Liver (tissue), 9 donors: ENCODE measurements around the gene EXOC6B. TPM values are rescaled to one million over a fixed set of nuclear protein-coding genes. Genes with fewer than 3 reads are reported as not detected.

Experiments
- DNase-seq: peaks from one replicate; pipeline ENCODE4 v3.0.0-alpha.2; 2017; ENCODE audit warnings: low spot score
- H3K27ac ChIP-seq, 2 donors: one replicate each; pipeline ENCODE4 v1.7.0; 2013; ENCODE audit warnings: inconsistent platforms in 2 of 2, low read length in 2 of 2, control low read depth in 1 of 2, low read depth in 1 of 2, mild to moderate bottlenecking in 1 of 2
- H3K27me3 ChIP-seq, 4 donors: one replicate each; pipeline versions ENCODE4 v1.6.1 to v1.7.0; 2013; ENCODE audit warnings: low read length in 3 of 4, inconsistent platforms in 1 of 4, mild to moderate bottlenecking in 1 of 4, moderate library complexity in 1 of 4; ENCODE audit not compliant: control insufficient read depth in 4 of 4, insufficient read depth in 4 of 4
- H3K36me3 ChIP-seq, 4 donors: one replicate each; pipeline versions ENCODE4 v1.6.1 to v1.7.0; 2013; ENCODE audit warnings: low read length in 3 of 4, mild to moderate bottlenecking in 3 of 4, low read depth in 1 of 4, moderate library complexity in 1 of 4; ENCODE audit not compliant: control insufficient read depth in 4 of 4, insufficient read depth in 3 of 4
- H3K4me1 ChIP-seq, 4 donors: one replicate each; pipeline versions ENCODE4 v1.6.1 to v1.7.0; 2013; ENCODE audit warnings: low read length in 3 of 4, mild to moderate bottlenecking in 3 of 4, moderate library complexity in 1 of 4; ENCODE audit not compliant: control insufficient read depth in 4 of 4, insufficient read depth in 4 of 4
- H3K4me3 ChIP-seq, 3 donors: one replicate each; pipeline versions ENCODE4 v1.6.1 to v1.7.0; 2013; ENCODE audit warnings: low read length in 3 of 3, control low read depth in 1 of 3, low read depth in 1 of 3, mild to moderate bottlenecking in 1 of 3
- H3K9ac ChIP-seq, 2 donors: one replicate each; pipeline ENCODE4 v1.7.0; 2013; ENCODE audit warnings: low read length in 2 of 2, mild to moderate bottlenecking in 2 of 2, moderate library complexity in 2 of 2, control low read depth in 1 of 2, low read depth in 1 of 2
- H3K9me3 ChIP-seq, 4 donors: one replicate each; pipeline versions ENCODE4 v1.6.1 to v1.7.0; 2013; ENCODE audit warnings: low read length in 3 of 4; ENCODE audit not compliant: control insufficient read depth in 4 of 4
- FOXA1 ChIP-seq: IDR thresholded peaks from 2 replicates; pipeline ENCODE4 v1.6.1; 2016; ENCODE audit warnings: antibody characterized with exemption
- FOXA2 ChIP-seq: IDR thresholded peaks from 2 replicates; pipeline ENCODE4 v1.6.1; 2016; ENCODE audit warnings: antibody characterized with exemption
- GABPA ChIP-seq, 2 donors: IDR thresholded peaks in 1 of 2; conservative IDR thresholded peaks in 1 of 2; 2 replicates each; pipeline ENCODE4 v1.6.1; 2016; ENCODE audit warnings: antibody characterized with exemption in 2 of 2, mild to moderate bottlenecking in 1 of 2, moderate library complexity in 1 of 2
- JUND ChIP-seq, 2 donors: IDR thresholded peaks; 2 replicates each; pipeline ENCODE4 v1.6.1; 2016; ENCODE audit warnings: antibody characterized with exemption in 2 of 2
- TAF1 ChIP-seq: conservative IDR thresholded peaks from 2 replicates; pipeline ENCODE4 v1.6.1; 2016; ENCODE audit warnings: antibody characterized with exemption, mild to moderate bottlenecking
- ZBTB33 ChIP-seq: IDR thresholded peaks from 2 replicates; pipeline ENCODE4 v1.6.1; 2016; ENCODE audit warnings: antibody characterized with exemption
- WGBS: extraction: QIAGEN DNeasy Blood & Tissue Kit; methylation state at CpG from one replicate; pipeline ENCODE4 v1.1.7; 2013; 5-methylcytosine and 5-hydroxymethylcytosine counted together
- polyA plus RNA-seq, 2 donors: library from polyadenylated mRNA; stranded (reverse) in 1 of 2; unstranded in 1 of 2; fragments of 200-250 nt in 1 of 2; fragments of >200 nt in 1 of 2; fragmentation: Nextera tagmentation in 1 of 2; extraction: Ambion mirVana in 1 of 2; gene quantifications; one replicate each; pipeline versions ENCODE4 v1.2.1 to v1.2.3, GENCODE V29; 2013 to 2015
- total RNA-seq, 2 donors: library from RNA; depleted of rRNA; stranded (reverse); fragments of >200 nt; gene quantifications; one replicate each; pipeline ENCODE4 v1.2.3, GENCODE V29; 2014
- TF ChIP-seq, protein P1 (sequence below): IDR thresholded peaks from 2 replicates; pipeline ENCODE4 v1.6.1; 2016; ENCODE audit warnings: antibody characterized with exemption
- TF ChIP-seq, protein P2 (sequence below): fragments of 150-350 bp; IDR thresholded peaks from 2 replicates; pipeline ENCODE4 v1.5.1; 2017; ENCODE audit warnings: improper control_type of control experiment, low read depth, low read length; ENCODE audit not compliant: missing input control
- TF ChIP-seq, protein P3 (sequence below): IDR thresholded peaks from 2 replicates; pipeline ENCODE4 v1.6.1; 2016; ENCODE audit warnings: antibody characterized with exemption, mild to moderate bottlenecking
- TF ChIP-seq, protein P4 (sequence below): IDR thresholded peaks from 2 replicates; pipeline ENCODE4 v1.6.1; 2016; ENCODE audit warnings: antibody characterized with exemption
- donor health status: healthy.
- donor health status: healthy.
- donor health status: healthy.
- donor health status: healthy.
- donor health status: healthy.

EXOC6B gene
- total and polyA plus RNA-seq, 4 donors, result 1.7 to 9.5 (median 5.5) TPM

GRCh38 chr2:72361042-72361441 is 464.8 kb downstream of the EXOC6B start:
- no peak overlapping the region for H3K4me3 ChIP-seq
- no peak overlapping the region for H3K27ac ChIP-seq
- no peaks in the 10 kb centered on the region for H3K4me1 ChIP-seq
- 97% methylated on average over 1 of the region's 1 CpG for WGBS
- no peak for DNase-seq
- no peaks in the 10 kb centered on the region for H3K9me3 ChIP-seq
- TF ChIP-seq GABPA (IDR thresholded peaks at IDR 0.05 in 1 of 2, conservative IDR thresholded peaks at IDR 0.05 in 1 of 2) (no peak), JUND (IDR thresholded peaks at IDR 0.05) (no peak)
- TF ChIP-seq, protein P1, sequence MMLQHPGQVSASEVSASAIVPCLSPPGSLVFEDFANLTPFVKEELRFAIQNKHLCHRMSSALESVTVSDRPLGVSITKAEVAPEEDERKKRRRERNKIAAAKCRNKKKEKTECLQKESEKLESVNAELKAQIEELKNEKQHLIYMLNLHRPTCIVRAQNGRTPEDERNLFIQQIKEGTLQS, result no peak
- TF ChIP-seq, protein P2, sequence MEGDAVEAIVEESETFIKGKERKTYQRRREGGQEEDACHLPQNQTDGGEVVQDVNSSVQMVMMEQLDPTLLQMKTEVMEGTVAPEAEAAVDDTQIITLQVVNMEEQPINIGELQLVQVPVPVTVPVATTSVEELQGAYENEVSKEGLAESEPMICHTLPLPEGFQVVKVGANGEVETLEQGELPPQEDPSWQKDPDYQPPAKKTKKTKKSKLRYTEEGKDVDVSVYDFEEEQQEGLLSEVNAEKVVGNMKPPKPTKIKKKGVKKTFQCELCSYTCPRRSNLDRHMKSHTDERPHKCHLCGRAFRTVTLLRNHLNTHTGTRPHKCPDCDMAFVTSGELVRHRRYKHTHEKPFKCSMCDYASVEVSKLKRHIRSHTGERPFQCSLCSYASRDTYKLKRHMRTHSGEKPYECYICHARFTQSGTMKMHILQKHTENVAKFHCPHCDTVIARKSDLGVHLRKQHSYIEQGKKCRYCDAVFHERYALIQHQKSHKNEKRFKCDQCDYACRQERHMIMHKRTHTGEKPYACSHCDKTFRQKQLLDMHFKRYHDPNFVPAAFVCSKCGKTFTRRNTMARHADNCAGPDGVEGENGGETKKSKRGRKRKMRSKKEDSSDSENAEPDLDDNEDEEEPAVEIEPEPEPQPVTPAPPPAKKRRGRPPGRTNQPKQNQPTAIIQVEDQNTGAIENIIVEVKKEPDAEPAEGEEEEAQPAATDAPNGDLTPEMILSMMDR, result no peak
- no peaks in the 10 kb centered on the region for H3K27me3 ChIP-seq
- no peak overlapping the region for H3K9ac ChIP-seq
- peaks cover 0 to 1% (median 0%) of the 10 kb centered on the region in 4 donors for H3K36me3 ChIP-seq

DNA sequence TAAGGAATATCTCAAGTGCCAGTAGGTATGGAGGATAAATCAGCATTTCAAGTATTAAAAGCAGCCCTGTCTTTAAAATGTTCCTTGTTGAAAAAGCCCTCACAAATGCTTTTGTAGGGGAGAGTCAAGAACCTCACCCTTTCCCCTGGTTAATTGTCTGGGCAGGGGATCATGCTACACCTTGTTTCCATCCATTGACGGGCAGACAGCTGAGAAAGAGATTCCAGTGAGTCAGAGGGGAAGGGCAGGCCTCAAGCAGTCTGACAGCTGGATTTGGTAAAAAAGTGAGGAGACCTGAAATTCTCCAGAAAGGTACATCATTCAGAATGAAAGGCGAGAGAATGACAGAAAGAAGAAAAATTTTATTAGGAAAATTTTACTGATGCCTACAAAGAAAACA is 475.0 kb downstream of the EXOC6B start:
- TF ChIP-seq, protein P3, sequence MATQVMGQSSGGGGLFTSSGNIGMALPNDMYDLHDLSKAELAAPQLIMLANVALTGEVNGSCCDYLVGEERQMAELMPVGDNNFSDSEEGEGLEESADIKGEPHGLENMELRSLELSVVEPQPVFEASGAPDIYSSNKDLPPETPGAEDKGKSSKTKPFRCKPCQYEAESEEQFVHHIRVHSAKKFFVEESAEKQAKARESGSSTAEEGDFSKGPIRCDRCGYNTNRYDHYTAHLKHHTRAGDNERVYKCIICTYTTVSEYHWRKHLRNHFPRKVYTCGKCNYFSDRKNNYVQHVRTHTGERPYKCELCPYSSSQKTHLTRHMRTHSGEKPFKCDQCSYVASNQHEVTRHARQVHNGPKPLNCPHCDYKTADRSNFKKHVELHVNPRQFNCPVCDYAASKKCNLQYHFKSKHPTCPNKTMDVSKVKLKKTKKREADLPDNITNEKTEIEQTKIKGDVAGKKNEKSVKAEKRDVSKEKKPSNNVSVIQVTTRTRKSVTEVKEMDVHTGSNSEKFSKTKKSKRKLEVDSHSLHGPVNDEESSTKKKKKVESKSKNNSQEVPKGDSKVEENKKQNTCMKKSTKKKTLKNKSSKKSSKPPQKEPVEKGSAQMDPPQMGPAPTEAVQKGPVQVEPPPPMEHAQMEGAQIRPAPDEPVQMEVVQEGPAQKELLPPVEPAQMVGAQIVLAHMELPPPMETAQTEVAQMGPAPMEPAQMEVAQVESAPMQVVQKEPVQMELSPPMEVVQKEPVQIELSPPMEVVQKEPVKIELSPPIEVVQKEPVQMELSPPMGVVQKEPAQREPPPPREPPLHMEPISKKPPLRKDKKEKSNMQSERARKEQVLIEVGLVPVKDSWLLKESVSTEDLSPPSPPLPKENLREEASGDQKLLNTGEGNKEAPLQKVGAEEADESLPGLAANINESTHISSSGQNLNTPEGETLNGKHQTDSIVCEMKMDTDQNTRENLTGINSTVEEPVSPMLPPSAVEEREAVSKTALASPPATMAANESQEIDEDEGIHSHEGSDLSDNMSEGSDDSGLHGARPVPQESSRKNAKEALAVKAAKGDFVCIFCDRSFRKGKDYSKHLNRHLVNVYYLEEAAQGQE, result no peak
- no peak for TF ChIP-seq TAF1
- no peak for TF ChIP-seq FOXA2
- TF ChIP-seq, protein P4, sequence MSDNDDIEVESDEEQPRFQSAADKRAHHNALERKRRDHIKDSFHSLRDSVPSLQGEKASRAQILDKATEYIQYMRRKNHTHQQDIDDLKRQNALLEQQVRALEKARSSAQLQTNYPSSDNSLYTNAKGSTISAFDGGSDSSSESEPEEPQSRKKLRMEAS, result no peak
- over 99% methylated on average over 2 of the region's 2 CpGs for WGBS
- Histone ChIP-seq H3K9me3 (no peaks in the 10 kb centered on the region), H3K27ac (no peak overlapping the region), H3K4me1 (peaks cover 0 to 2% (median 0%) of the 10 kb centered on the region in 4 donors), H3K4me3 (no peak overlapping the region), H3K27me3 (no peaks in the 10 kb centered on the region), H3K9ac (no peak overlapping the region), H3K36me3 (no peaks in the 10 kb centered on the region)
- no peak for DNase-seq

GRCh38 chr2:72349016-72349415 is 476.8 kb downstream of the EXOC6B start:
- Histone ChIP-seq H3K9me3 (no peaks in the 10 kb centered on the region), H3K4me3 (no peak overlapping the region), H3K27ac (no peak overlapping the region), H3K4me1 (peaks cover 0 to 2% (median 0%) of the 10 kb centered on the region in 4 donors), H3K9ac (no peak overlapping the region), H3K36me3 (no peaks in the 10 kb centered on the region), H3K27me3 (no peaks in the 10 kb centered on the region)
- TF ChIP-seq GABPA (IDR thresholded peaks at IDR 0.05 in 1 of 2, conservative IDR thresholded peaks at IDR 0.05 in 1 of 2) (no peak), ZBTB33 (no peak), FOXA1 (no peak)
- WGBS, result 78% methylated on average over 3 of the region's 3 CpGs
- DNase-seq, result no peak
